IgD-negative memory B cell (primary cell): ENCODE data around the gene CCDC171. TPM values are rescaled to one million over a fixed set of nuclear protein-coding genes. Genes with fewer than 3 reads are reported as not detected.

ENCODE experiments used
- H3K27ac Mint-ChIP-seq, 3 donors: one replicate each; pipeline ENCODE4 v1.8.0; 2020 to 2022; ENCODE audit warnings: mild to moderate bottlenecking in 3 of 3, mixed read lengths in 3 of 3, moderate library complexity in 1 of 3
- H3K27me3 Mint-ChIP-seq: one replicate; pipeline ENCODE4 v1.8.0; 2021; ENCODE audit warnings: mixed read lengths
- H3K36me3 Mint-ChIP-seq: one replicate; pipeline ENCODE4 v1.8.0; 2020; ENCODE audit warnings: mild to moderate bottlenecking, mixed read lengths
- H3K4me1 Mint-ChIP-seq, 3 donors: one replicate each; pipeline ENCODE4 v1.8.0; 2020 to 2022; ENCODE audit warnings: mixed read lengths in 3 of 3, mild to moderate bottlenecking in 1 of 3
- H3K4me3 Mint-ChIP-seq, 4 donors: one replicate each; pipeline ENCODE4 v1.8.0; 2020 to 2022; ENCODE audit warnings: mild to moderate bottlenecking in 4 of 4, mixed read lengths in 4 of 4, moderate library complexity in 3 of 4
- H3K9me3 Mint-ChIP-seq, 3 donors: one replicate each; pipeline ENCODE4 v1.8.0; 2020 to 2021; ENCODE audit warnings: mixed read lengths in 3 of 3, mild to moderate bottlenecking in 1 of 3
- polyA plus RNA-seq: library from polyadenylated mRNA; unstranded; fragments of 300-500 nt; fragmentation: Illumina TruSeq; gene quantifications from one replicate; pipeline ENCODE4 v1.2.3, GENCODE V29; 2021

CCDC171 gene
- polyA plus RNA-seq, 1 donor from 2014 or later: 0.18 TPM

DNA sequence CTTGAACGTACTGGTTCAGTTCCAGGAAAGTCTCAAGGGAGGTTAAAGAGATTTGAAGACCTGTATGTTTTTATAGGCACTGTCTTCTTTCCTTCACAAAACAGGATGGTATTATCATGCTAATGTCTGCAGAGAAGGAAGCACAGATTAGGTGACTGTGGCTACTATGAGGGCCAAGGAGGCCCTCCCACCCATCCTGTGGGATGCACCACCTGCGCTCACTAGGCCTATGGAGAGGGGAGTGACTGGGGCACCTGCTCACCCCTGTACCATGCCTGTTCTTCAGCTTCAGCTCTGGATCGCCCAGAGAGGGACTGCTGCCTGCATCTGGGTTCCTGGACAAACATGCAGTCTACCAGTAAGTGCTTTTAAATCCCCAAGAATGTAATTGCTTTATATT is 469.4 kb downstream of the CCDC171 start:
- H3K27ac Mint-ChIP-seq: no peak overlapping the region
- H3K27me3 Mint-ChIP-seq: no peaks in the 10 kb centered on the region
- H3K36me3 Mint-ChIP-seq: peaks cover 2% of the 10 kb centered on the region

GRCh38 chr9:16023446-16023845 is 470.6 kb downstream of the CCDC171 start:
- Mint-ChIP-seq H3K36me3 (peaks cover 2% of the 10 kb centered on the region), H3K27me3 (no peaks in the 10 kb centered on the region), H3K4me1 (no peaks in the 10 kb centered on the region), H3K9me3 (peaks cover 2 to 11% (median 4%) of the 10 kb centered on the region in 3 donors), H3K4me3 (no peak overlapping the region), H3K27ac (no peak overlapping the region)

More for the DNA sequence above, 469.4 kb downstream of the CCDC171 start:
- Mint-ChIP-seq H3K4me3 (no peak overlapping the region), H3K9me3 (peaks cover 2 to 8% (median 4%) of the 10 kb centered on the region in 3 donors), H3K4me1 (no peaks in the 10 kb centered on the region)

Other genes with a start within 250 kb of the CCDC171 start
- 0.36 TPM for gene TTC39B, start 245.8 kb upstream of the CCDC171 start, polyA plus RNA-seq
- 18.6 TPM for gene SNAPC3, start 130.2 kb upstream of the CCDC171 start, polyA plus RNA-seq
- gene PSIP1, start 42.1 kb upstream of the CCDC171 start, polyA plus RNA-seq: 112 TPM